22Rv1 (cell line): ENCODE results near the gene LRRTM4.

ENCODE experiments used
- CTCF ChIP-seq: fragments of 450-650 bp; IDR thresholded peaks from 2 replicates; pipeline ENCODE4 v1.5.1; 2017; ENCODE audit warnings: mild to moderate bottlenecking
- ZFX ChIP-seq: fragments of 450-650 bp; IDR thresholded peaks from 2 replicates; pipeline ENCODE4 v1.6.1; 2017; ENCODE audit warnings: antibody characterized with exemption, borderline replicate concordance

- TF ChIP-seq CTCF (no peak), ZFX (no peak)
Observed at GRCh38 chr2:77270433-77270832, 251.7 kb downstream of the LRRTM4 start.
